ENCODE data around the gene D2HGDH.
"Not testable (repeated sequence)": the region's sequence is repeated elsewhere in the genome, so short reads cannot be mapped to it uniquely, and the experiment has no call there.

The D2HGDH gene

GRCh38 chr2:241817126-241817820 lies 82.8 kb downstream of the D2HGDH start:
- peaks cover 8 to 16% of the 10 kb centered on the region in 2 donors for H3K27me3 ChIP-seq (ENCODE audit: control insufficient read depth in 1 of 2, insufficient read depth in 2 of 2, low read length in 2 of 2)
- H3K27ac ChIP-seq (ENCODE audit: low read length) = no peak overlapping the region

GRCh38 chr2:241817821-241818215 lies 83.4 kb downstream of the D2HGDH start:
- not testable (repeated sequence) for H3K4me3 ChIP-seq (ENCODE audit: low read length in 2 of 2); H3K9me3 ChIP-seq (ENCODE audit: control insufficient read depth in 2 of 2, low read length in 2 of 2); H3K4me1 ChIP-seq (ENCODE audit: control insufficient read depth, insufficient read depth, low read length); H3K9ac ChIP-seq (ENCODE audit: low read length in 2 of 2); H3K27ac ChIP-seq (ENCODE audit: low read length); H3K36me3 ChIP-seq (ENCODE audit: control insufficient read depth in 2 of 2, insufficient read depth in 2 of 2, low read length in 2 of 2)
- H3K27me3 ChIP-seq (ENCODE audit: control insufficient read depth in 1 of 2, insufficient read depth in 2 of 2, low read length in 2 of 2) = peaks cover 8 to 18% of the 10 kb centered on the region in 2 donors

More at GRCh38 chr2:241817126-241817820, 82.8 kb downstream of the D2HGDH start:
- Histone ChIP-seq H3K4me3 (ENCODE audit: low read length in 2 of 2) (no peak overlapping the region), H3K36me3 (ENCODE audit: control insufficient read depth in 2 of 2, insufficient read depth in 2 of 2, low read length in 2 of 2) (no peaks in the 10 kb centered on the region), H3K4me1 (ENCODE audit: control insufficient read depth, insufficient read depth, low read length) (no peaks in the 10 kb centered on the region), H3K9me3 (ENCODE audit: control insufficient read depth in 2 of 2, low read length in 2 of 2) (no peaks in the 10 kb centered on the region), H3K9ac (ENCODE audit: low read length in 2 of 2) (no peak overlapping the region)
